ENCODE measurements around the gene PGBD4.
"Not testable (repeated sequence)": the region's sequence is repeated elsewhere in the genome, so short reads cannot be mapped to it uniquely, and the experiment has no call there.

The PGBD4 gene

GRCh38 chr15:34114739-34115138 is 12.9 kb downstream of the PGBD4 start:
- DNase-seq, result no peak

- no peak for DNase-seq
These were observed 14.7 kb downstream of the PGBD4 start for GRCh38 chr15:34116620-34117019.

- no peak for DNase-seq
These were observed 17.4 kb downstream of the PGBD4 start for GRCh38 chr15:34119291-34119690.

- not testable (repeated sequence) for DNase-seq
These were observed 18.5 kb downstream of the PGBD4 start for GRCh38 chr15:34120420-34120819.

- not testable (repeated sequence) for DNase-seq
These were observed 19.9 kb downstream of the PGBD4 start for GRCh38 chr15:34121786-34122185.

GRCh38 chr15:34122771-34123183 is 20.9 kb downstream of the PGBD4 start:
- no peak for DNase-seq

- no peak for DNase-seq
These were observed 22.8 kb downstream of the PGBD4 start for GRCh38 chr15:34124651-34125050.

- DNase-seq, result no peak
These were observed 24.1 kb downstream of the PGBD4 start for GRCh38 chr15:34125945-34126344.

- DNase-seq, result no peak
These were observed 24.6 kb downstream of the PGBD4 start for GRCh38 chr15:34126522-34126921.

GRCh38 chr15:34128898-34129297 is 27.0 kb downstream of the PGBD4 start:
- no peak for DNase-seq

- no peak for DNase-seq
These were observed 31.0 kb downstream of the PGBD4 start for GRCh38 chr15:34132881-34133280.

- DNase-seq, result no peak
These were observed 31.6 kb downstream of the PGBD4 start for GRCh38 chr15:34133511-34133910.

GRCh38 chr15:34147371-34148140 is 45.7 kb downstream of the PGBD4 start:
- DNase-seq, result no peak

GRCh38 chr15:34154725-34155204 is 52.9 kb downstream of the PGBD4 start:
- no peak for DNase-seq

GRCh38 chr15:34155859-34156258 is 54.0 kb downstream of the PGBD4 start:
- no peak for DNase-seq

All from stimulated activated CD4-positive, alpha-beta T cell treated with anti-CD3 and anti-CD28 coated beads, Interleukin-4, amount 100 ng/mL, for 1 hour (primary cell).